Right ventricle myocardium inferior (tissue), 1 donor: ENCODE results near the gene FBXL16. TPM values are rescaled to one million over a fixed set of nuclear protein-coding genes. Genes with fewer than 3 reads are reported as not detected.
"Not testable (repeated sequence)": the region's sequence is repeated elsewhere in the genome, so short reads cannot be mapped to it uniquely, and the experiment has no call there.

Source experiments
- ATAC-seq: fragments of 200-7000 bp; cut with Tn5 transposase; one replicate; pipeline ENCODE4 v1.9.1; 2020; ENCODE audit warnings: mild to moderate bottlenecking, moderate library complexity
- DNase-seq: peaks from one replicate; pipeline ENCODE4 v3.0.0; 2021; ENCODE audit errors: missing footprints
- intact Hi-C: fragments of 100-400 bp; cut with DNase I; formaldehyde crosslinking; loops from one replicate; pipeline ENCODE4 v1.11.0; 2022
- long read RNA-seq: library from polyadenylated mRNA; unstranded; transcript quantifications from one replicate; pipeline ENCODE4 v2.0.0, GENCODE V29; 2021
- total RNA-seq: library from RNA; stranded (reverse); fragmentation: NEBNext Ultra II Directional; extraction: Animal tissue kit (Norgen Biotek cat#: 25700); gene quantifications from one replicate; pipeline ENCODE4 v1.2.1, GENCODE V29; 2021
- donor health status: DM: no; HTN: yes; CAD: no; lungs with severe emphysema.

Gene FBXL16
- total RNA-seq: not detected
- long read RNA-seq: 0 reads

- intact Hi-C loops: no loop called here
- no peak for DNase-seq
- ATAC-seq: no peak
These were observed at the start of gene FBXL16 for GRCh38 chr16:705431-706188. FBXL16 (minus strand) TSS chr16:705801; CDS start chr16:697405, 8,396 bp downstream.

- ATAC-seq: peak; percentile 47
- intact Hi-C loops: no loop called here
- DNase-seq: peak; percentile 51
These were observed 49.1 kb upstream of the FBXL16 start for GRCh38 chr16:754656-755055.

GRCh38 chr16:754121-754607 lies 48.6 kb upstream of the FBXL16 start:
- peak; percentile 33 for DNase-seq
- intact Hi-C loops, ATAC-seq: not testable (repeated sequence)

GRCh38 chr16:752007-752312 lies 46.4 kb upstream of the FBXL16 start:
- DNase-seq (peak; percentile 21), ATAC-seq (no peak)
- intact Hi-C loops: no loop called here

- ATAC-seq (peak; percentile 43), DNase-seq (peak; percentile 69)
- intact Hi-C loops: no loop called here
These were observed 45.8 kb upstream of the FBXL16 start for GRCh38 chr16:751152-752006.

- DNase-seq: peak; percentile 37
- intact Hi-C loops: no loop called here
- ATAC-seq: no peak
These were observed 44.9 kb upstream of the FBXL16 start for GRCh38 chr16:750485-750884.

GRCh38 chr16:749010-749409 lies 43.4 kb upstream of the FBXL16 start:
- peak; percentile 30 for DNase-seq
- intact Hi-C loops: no loop called here
- ATAC-seq: no peak

GRCh38 chr16:747978-748746 lies 42.6 kb upstream of the FBXL16 start:
- DNase-seq (peak; percentile 55), ATAC-seq (no peak)
- intact Hi-C loops: no loop called here

- ATAC-seq: no peak
- DNase-seq: peak; percentile 13
- intact Hi-C loops: no loop called here
These were observed 41.0 kb upstream of the FBXL16 start for GRCh38 chr16:746637-747036.

- DNase-seq: peak; percentile 50
- intact Hi-C loops: no loop called here
- ATAC-seq: no peak
These were observed 40.1 kb upstream of the FBXL16 start for GRCh38 chr16:745739-746138.

GRCh38 chr16:743794-744500 lies 38.3 kb upstream of the FBXL16 start:
- ATAC-seq: no peak
- intact Hi-C loops: no loop called here
- DNase-seq: peak; percentile 51

GRCh38 chr16:742894-743293 lies 37.3 kb upstream of the FBXL16 start:
- ATAC-seq, intact Hi-C loops: not testable (repeated sequence)
- DNase-seq: peak; percentile 17

GRCh38 chr16:741986-742629 lies 36.5 kb upstream of the FBXL16 start:
- DNase-seq: peak; percentile 54
- intact Hi-C loops: loop anchor here (2.0 kb wide), 1 partner anchor 27 kb away; the partner anchor contains the start of gene METRN
- no peak for ATAC-seq

GRCh38 chr16:740764-741505 lies 35.3 kb upstream of the FBXL16 start, which contains the start of gene CIAO3:
CIAO3 (minus strand) TSS chr16:740997; CDS start chr16:740985, 12 bp downstream.
- intact Hi-C loops: loop anchor here (2.0 kb wide), 1 partner anchor 26 kb away; the partner anchor contains the start of gene METRN
- DNase-seq (peak; percentile 95), ATAC-seq (peak; percentile 91)

GRCh38 chr16:740459-740763 lies 34.8 kb upstream of the FBXL16 start:
- DNase-seq (no peak), ATAC-seq (peak; percentile 14)
- intact Hi-C loops: loop anchor here (2.0 kb wide), 1 partner anchor 26 kb away; the partner anchor contains the start of gene METRN

GRCh38 chr16:739560-740458 lies 34.2 kb upstream of the FBXL16 start:
- ATAC-seq (no peak), DNase-seq (peak; percentile 47)
- intact Hi-C loops: loop anchor here (2.0 kb wide), 1 partner anchor 25 kb away; the partner anchor contains the start of gene METRN
